ENCODE data around the gene PRDX1.

GRCh38 chr1:45531873-45532272 is 10.2 kb upstream of the PRDX1 start:
- TF ChIP-seq ZNF146 (tag by site-specific recombination; IDR thresholded peaks at IDR 0.05) (no peak), TCF7L2 (IDR thresholded peaks at IDR 0.05; ENCODE audit: borderline replicate concordance, low read depth, low read length) (no peak), HOXC10 (CRISPR knock-in tag; IDR thresholded peaks at IDR 0.05) (no peak), ZNF239 (tag by site-specific recombination; IDR thresholded peaks at IDR 0.05) (no peak), ZNF19 (tag by site-specific recombination; IDR thresholded peaks at IDR 0.05; ENCODE audit: low read depth) (no peak), ATF2 (tag by site-specific recombination; IDR thresholded peaks at IDR 0.05; ENCODE audit: low read depth) (no peak), ZNF23 (tag by site-specific recombination; IDR thresholded peaks at IDR 0.05; ENCODE audit: borderline replicate concordance) (no peak), ZNF561 (tag by site-specific recombination; IDR thresholded peaks at IDR 0.05; ENCODE audit: borderline replicate concordance) (no peak), ZFP69B (tag by site-specific recombination; IDR thresholded peaks at IDR 0.05) (no peak), ZNF157 (tag by site-specific recombination; IDR thresholded peaks at IDR 0.05) (no peak), ZBTB7A (tag by site-specific recombination; IDR thresholded peaks at IDR 0.05; ENCODE audit: low read depth) (no peak)
- TF ChIP-seq, protein P1, sequence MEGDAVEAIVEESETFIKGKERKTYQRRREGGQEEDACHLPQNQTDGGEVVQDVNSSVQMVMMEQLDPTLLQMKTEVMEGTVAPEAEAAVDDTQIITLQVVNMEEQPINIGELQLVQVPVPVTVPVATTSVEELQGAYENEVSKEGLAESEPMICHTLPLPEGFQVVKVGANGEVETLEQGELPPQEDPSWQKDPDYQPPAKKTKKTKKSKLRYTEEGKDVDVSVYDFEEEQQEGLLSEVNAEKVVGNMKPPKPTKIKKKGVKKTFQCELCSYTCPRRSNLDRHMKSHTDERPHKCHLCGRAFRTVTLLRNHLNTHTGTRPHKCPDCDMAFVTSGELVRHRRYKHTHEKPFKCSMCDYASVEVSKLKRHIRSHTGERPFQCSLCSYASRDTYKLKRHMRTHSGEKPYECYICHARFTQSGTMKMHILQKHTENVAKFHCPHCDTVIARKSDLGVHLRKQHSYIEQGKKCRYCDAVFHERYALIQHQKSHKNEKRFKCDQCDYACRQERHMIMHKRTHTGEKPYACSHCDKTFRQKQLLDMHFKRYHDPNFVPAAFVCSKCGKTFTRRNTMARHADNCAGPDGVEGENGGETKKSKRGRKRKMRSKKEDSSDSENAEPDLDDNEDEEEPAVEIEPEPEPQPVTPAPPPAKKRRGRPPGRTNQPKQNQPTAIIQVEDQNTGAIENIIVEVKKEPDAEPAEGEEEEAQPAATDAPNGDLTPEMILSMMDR (tag by site-specific recombination; IDR thresholded peaks at IDR 0.05): no peak
- TF ChIP-seq, protein P2, sequence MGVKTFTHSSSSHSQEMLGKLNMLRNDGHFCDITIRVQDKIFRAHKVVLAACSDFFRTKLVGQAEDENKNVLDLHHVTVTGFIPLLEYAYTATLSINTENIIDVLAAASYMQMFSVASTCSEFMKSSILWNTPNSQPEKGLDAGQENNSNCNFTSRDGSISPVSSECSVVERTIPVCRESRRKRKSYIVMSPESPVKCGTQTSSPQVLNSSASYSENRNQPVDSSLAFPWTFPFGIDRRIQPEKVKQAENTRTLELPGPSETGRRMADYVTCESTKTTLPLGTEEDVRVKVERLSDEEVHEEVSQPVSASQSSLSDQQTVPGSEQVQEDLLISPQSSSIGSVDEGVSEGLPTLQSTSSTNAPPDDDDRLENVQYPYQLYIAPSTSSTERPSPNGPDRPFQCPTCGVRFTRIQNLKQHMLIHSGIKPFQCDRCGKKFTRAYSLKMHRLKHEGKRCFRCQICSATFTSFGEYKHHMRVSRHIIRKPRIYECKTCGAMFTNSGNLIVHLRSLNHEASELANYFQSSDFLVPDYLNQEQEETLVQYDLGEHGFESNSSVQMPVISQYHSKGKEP (tag by site-specific recombination; IDR thresholded peaks at IDR 0.05): no peak

Data from HEK293 (cell line).